HEK293 (cell line): ENCODE measurements around the gene CLTCL1.
A peak's percentile ranks its signal among the peaks of the same experiment; 100 is the strongest.

Experiments used
- GFI1B ChIP-seq: fragments of 450-650 bp; formaldehyde crosslinking; IDR thresholded peaks from 2 replicates; pipeline ENCODE4 v1.5.1; 2016; ENCODE audit warnings: missing biosample characterization, missing genetic modification characterization
- MZF1 ChIP-seq: fragments of 450-650 bp; formaldehyde crosslinking; IDR thresholded peaks from 2 replicates; pipeline ENCODE4 v1.5.1; 2017; ENCODE audit warnings: missing biosample characterization, missing genetic modification characterization, borderline replicate concordance
- OVOL3 ChIP-seq: fragments of 450-650 bp; formaldehyde crosslinking; IDR thresholded peaks from 2 replicates; pipeline ENCODE4 v1.5.1; 2016; ENCODE audit warnings: missing biosample characterization, missing genetic modification characterization
- SP2 ChIP-seq: fragments of 450-650 bp; formaldehyde crosslinking; IDR thresholded peaks from 2 replicates; pipeline ENCODE4 v1.5.1; 2016; ENCODE audit warnings: missing biosample characterization, missing genetic modification characterization
- ZBTB48 ChIP-seq: fragments of 450-650 bp; formaldehyde crosslinking; IDR thresholded peaks from 2 replicates; pipeline ENCODE4 v1.5.1; 2016; ENCODE audit warnings: missing biosample characterization, missing genetic modification characterization
- ZBTB7A ChIP-seq: fragments of 450-650 bp; formaldehyde crosslinking; IDR thresholded peaks from 2 replicates; pipeline ENCODE4 v1.5.1; 2016; ENCODE audit warnings: low read depth, missing biosample characterization, missing genetic modification characterization
- ZFHX2 ChIP-seq: fragments of 450-650 bp; formaldehyde crosslinking; conservative IDR thresholded peaks from 2 replicates; pipeline ENCODE4 v1.5.1; 2016; ENCODE audit warnings: missing biosample characterization, missing genetic modification characterization
- ZFP69B ChIP-seq: fragments of 450-650 bp; formaldehyde crosslinking; IDR thresholded peaks from 2 replicates; pipeline ENCODE4 v1.5.1; 2016; ENCODE audit warnings: missing biosample characterization, missing genetic modification characterization
- ZNF112 ChIP-seq: fragments of 450-650 bp; formaldehyde crosslinking; IDR thresholded peaks from 2 replicates; pipeline ENCODE4 v1.5.0; 2017; ENCODE audit warnings: missing biosample characterization, missing genetic modification characterization
- ZNF146 ChIP-seq: fragments of 450-650 bp; formaldehyde crosslinking; IDR thresholded peaks from 2 replicates; pipeline ENCODE4 v1.5.1; 2016; ENCODE audit warnings: missing biosample characterization, missing genetic modification characterization
- ZNF155 ChIP-seq: fragments of 450-650 bp; formaldehyde crosslinking; IDR thresholded peaks from 2 replicates; pipeline ENCODE4 v1.5.1; 2016; ENCODE audit warnings: missing biosample characterization, missing genetic modification characterization
- ZNF174 ChIP-seq: fragments of 450-650 bp; formaldehyde crosslinking; IDR thresholded peaks from 2 replicates; pipeline ENCODE4 v1.5.0; 2017; ENCODE audit warnings: missing biosample characterization, mild to moderate bottlenecking, missing genetic modification characterization
- ZNF23 ChIP-seq: fragments of 450-650 bp; formaldehyde crosslinking; IDR thresholded peaks from 2 replicates; pipeline ENCODE4 v1.5.1; 2016; ENCODE audit warnings: missing biosample characterization, missing genetic modification characterization, borderline replicate concordance
- ZNF311 ChIP-seq: fragments of 450-650 bp; formaldehyde crosslinking; IDR thresholded peaks from 2 replicates; pipeline ENCODE4 v1.5.1; 2017; ENCODE audit warnings: missing biosample characterization, missing genetic modification characterization, borderline replicate concordance
- ZNF335 ChIP-seq: fragments of 450-650 bp; formaldehyde crosslinking; conservative IDR thresholded peaks from 2 replicates; pipeline ENCODE4 v1.5.1; 2016; ENCODE audit warnings: missing biosample characterization, missing genetic modification characterization
- ZNF341 ChIP-seq: fragments of 450-650 bp; formaldehyde crosslinking; IDR thresholded peaks from 2 replicates; pipeline ENCODE4; 2016; ENCODE audit warnings: low read depth, missing biosample characterization, missing genetic modification characterization
- ZNF404 ChIP-seq: fragments of 450-650 bp; formaldehyde crosslinking; IDR thresholded peaks from 2 replicates; pipeline ENCODE4 v1.5.1; 2017; ENCODE audit warnings: missing biosample characterization, missing genetic modification characterization
- ZNF423 ChIP-seq: fragments of 450-650 bp; formaldehyde crosslinking; IDR thresholded peaks from 2 replicates; pipeline ENCODE4 v1.5.1; 2016; ENCODE audit warnings: missing biosample characterization, missing genetic modification characterization
- ZNF561 ChIP-seq: fragments of 450-650 bp; IDR thresholded peaks from 2 replicates; pipeline ENCODE4 v1.5.1; 2018; ENCODE audit warnings: missing biosample characterization, missing genetic modification characterization, borderline replicate concordance
- ZNF664 ChIP-seq: fragments of 450-650 bp; formaldehyde crosslinking; IDR thresholded peaks from 2 replicates; pipeline ENCODE4 v1.5.1; 2016; ENCODE audit warnings: missing biosample characterization, missing genetic modification characterization
- ZNF707 ChIP-seq: fragments of 450-650 bp; formaldehyde crosslinking; IDR thresholded peaks from 2 replicates; pipeline ENCODE4 v1.5.1; 2016; ENCODE audit warnings: missing biosample characterization, missing genetic modification characterization
- ZNF776 ChIP-seq: fragments of 450-650 bp; formaldehyde crosslinking; IDR thresholded peaks from 2 replicates; pipeline ENCODE4 v1.5.0; 2017; ENCODE audit warnings: missing biosample characterization, missing genetic modification characterization, borderline replicate concordance
- ZSCAN16 ChIP-seq: fragments of 450-650 bp; formaldehyde crosslinking; IDR thresholded peaks from 2 replicates; pipeline ENCODE4 v1.5.1; 2016; ENCODE audit warnings: missing biosample characterization, missing genetic modification characterization
- ZSCAN23 ChIP-seq: fragments of 450-650 bp; formaldehyde crosslinking; IDR thresholded peaks from 2 replicates; pipeline ENCODE4 v1.5.1; 2016; ENCODE audit warnings: missing biosample characterization, missing genetic modification characterization
- TF ChIP-seq, protein P1 (sequence below): fragments of 450-650 bp; formaldehyde crosslinking; IDR thresholded peaks from 2 replicates; pipeline ENCODE4 v1.5.1; 2016; ENCODE audit warnings: missing biosample characterization, missing genetic modification characterization
- TF ChIP-seq, protein P2 (sequence below): IDR thresholded peaks from 2 replicates; pipeline ENCODE4 v1.6.1; 2011; ENCODE audit warnings: mild to moderate bottlenecking, low read depth, low read length, borderline replicate concordance
- TF ChIP-seq, protein P3 (sequence below): fragments of 450-650 bp; formaldehyde crosslinking; IDR thresholded peaks from 2 replicates; pipeline ENCODE4 v1.5.1; 2016; ENCODE audit warnings: missing biosample characterization, missing genetic modification characterization
- TF ChIP-seq, protein P4 (sequence below): fragments of 450-650 bp; formaldehyde crosslinking; IDR thresholded peaks from 2 replicates; pipeline ENCODE4 v1.5.1; 2016; ENCODE audit warnings: missing biosample characterization, missing genetic modification characterization
- TF ChIP-seq, protein P5 (sequence below): fragments of 450-650 bp; formaldehyde crosslinking; IDR thresholded peaks from 2 replicates; pipeline ENCODE4 v1.5.1; 2016; ENCODE audit warnings: missing biosample characterization, missing genetic modification characterization, borderline replicate concordance
- TF ChIP-seq, protein P6 (sequence below): fragments of 450-650 bp; formaldehyde crosslinking; IDR thresholded peaks from 2 replicates; pipeline ENCODE4 v1.5.1; 2016; ENCODE audit warnings: missing biosample characterization, missing genetic modification characterization

The CLTCL1 gene

DNA sequence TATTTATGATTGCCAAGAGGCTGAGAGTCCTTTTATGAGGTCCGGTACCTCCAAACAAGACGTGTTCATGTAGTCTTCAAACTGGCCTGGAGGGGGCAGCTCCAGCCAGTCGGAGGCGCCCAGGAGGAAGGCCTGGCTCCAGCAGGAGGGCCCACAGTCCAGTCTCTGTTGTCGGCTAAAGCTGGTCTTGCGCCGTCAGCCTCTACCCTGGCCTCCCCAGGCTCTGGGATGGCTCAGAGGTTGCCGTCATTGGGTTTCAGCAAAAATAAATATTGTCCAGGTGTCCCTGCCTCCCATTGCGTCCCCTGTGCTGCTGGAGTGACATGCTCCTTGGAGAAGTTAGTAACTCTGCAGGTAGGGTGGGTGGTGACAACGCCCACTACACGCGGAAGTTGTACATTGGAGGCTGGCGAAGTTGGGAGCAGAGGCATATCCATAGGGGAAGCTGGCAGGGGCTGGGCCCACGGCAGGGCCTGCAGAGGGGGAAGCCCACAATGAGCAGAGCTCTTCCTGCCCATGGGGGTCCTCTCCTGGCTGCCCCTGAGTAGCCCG lies 111.9 kb downstream of the CLTCL1 start (continued):
- TF ChIP-seq ZSCAN16 (tag by site-specific recombination), result no peak
- no peak for TF ChIP-seq SP2 (tag by site-specific recombination)
- no peak for TF ChIP-seq ZNF23
- TF ChIP-seq ZNF776 (tag by site-specific recombination), result no peak
- TF ChIP-seq ZBTB48 (tag by site-specific recombination), result no peak
- no peak for TF ChIP-seq ZNF311 (tag by site-specific recombination)
- TF ChIP-seq, protein P1, sequence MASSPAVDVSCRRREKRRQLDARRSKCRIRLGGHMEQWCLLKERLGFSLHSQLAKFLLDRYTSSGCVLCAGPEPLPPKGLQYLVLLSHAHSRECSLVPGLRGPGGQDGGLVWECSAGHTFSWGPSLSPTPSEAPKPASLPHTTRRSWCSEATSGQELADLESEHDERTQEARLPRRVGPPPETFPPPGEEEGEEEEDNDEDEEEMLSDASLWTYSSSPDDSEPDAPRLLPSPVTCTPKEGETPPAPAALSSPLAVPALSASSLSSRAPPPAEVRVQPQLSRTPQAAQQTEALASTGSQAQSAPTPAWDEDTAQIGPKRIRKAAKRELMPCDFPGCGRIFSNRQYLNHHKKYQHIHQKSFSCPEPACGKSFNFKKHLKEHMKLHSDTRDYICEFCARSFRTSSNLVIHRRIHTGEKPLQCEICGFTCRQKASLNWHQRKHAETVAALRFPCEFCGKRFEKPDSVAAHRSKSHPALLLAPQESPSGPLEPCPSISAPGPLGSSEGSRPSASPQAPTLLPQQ, result peak; percentile 98
- no peak for TF ChIP-seq ZNF404 (tag by site-specific recombination)
- TF ChIP-seq ZNF155 (tag by site-specific recombination), result no peak
- peak; percentile 98 for TF ChIP-seq ZFP69B (tag by site-specific recombination)
- TF ChIP-seq, protein P2, sequence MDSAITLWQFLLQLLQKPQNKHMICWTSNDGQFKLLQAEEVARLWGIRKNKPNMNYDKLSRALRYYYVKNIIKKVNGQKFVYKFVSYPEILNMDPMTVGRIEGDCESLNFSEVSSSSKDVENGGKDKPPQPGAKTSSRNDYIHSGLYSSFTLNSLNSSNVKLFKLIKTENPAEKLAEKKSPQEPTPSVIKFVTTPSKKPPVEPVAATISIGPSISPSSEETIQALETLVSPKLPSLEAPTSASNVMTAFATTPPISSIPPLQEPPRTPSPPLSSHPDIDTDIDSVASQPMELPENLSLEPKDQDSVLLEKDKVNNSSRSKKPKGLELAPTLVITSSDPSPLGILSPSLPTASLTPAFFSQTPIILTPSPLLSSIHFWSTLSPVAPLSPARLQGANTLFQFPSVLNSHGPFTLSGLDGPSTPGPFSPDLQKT, result no peak
- no peak for TF ChIP-seq ZNF561
- TF ChIP-seq ZSCAN23 (tag by site-specific recombination), result no peak
- TF ChIP-seq, protein P3, sequence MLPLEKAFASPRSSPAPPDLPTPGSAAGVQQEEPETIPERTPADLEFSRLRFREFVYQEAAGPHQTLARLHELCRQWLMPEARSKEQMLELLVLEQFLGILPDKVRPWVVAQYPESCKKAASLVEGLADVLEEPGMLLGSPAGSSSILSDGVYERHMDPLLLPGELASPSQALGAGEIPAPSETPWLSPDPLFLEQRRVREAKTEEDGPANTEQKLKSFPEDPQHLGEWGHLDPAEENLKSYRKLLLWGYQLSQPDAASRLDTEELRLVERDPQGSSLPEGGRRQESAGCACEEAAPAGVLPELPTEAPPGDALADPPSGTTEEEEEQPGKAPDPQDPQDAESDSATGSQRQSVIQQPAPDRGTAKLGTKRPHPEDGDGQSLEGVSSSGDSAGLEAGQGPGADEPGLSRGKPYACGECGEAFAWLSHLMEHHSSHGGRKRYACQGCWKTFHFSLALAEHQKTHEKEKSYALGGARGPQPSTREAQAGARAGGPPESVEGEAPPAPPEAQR (tag by site-specific recombination), result no peak
- peak; percentile 55; the same call in 1 of the 2 replicates for TF ChIP-seq ZFHX2 (tag by site-specific recombination)
- no peak for TF ChIP-seq ZNF707 (tag by site-specific recombination)
- TF ChIP-seq ZNF174 (tag by site-specific recombination), result no peak
- TF ChIP-seq, protein P4, sequence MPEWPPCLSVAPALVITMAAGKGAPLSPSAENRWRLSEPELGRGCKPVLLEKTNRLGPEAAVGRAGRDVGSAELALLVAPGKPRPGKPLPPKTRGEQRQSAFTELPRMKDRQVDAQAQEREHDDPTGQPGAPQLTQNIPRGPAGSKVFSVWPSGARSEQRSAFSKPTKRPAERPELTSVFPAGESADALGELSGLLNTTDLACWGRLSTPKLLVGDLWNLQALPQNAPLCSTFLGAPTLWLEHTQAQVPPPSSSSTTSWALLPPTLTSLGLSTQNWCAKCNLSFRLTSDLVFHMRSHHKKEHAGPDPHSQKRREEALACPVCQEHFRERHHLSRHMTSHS (tag by site-specific recombination), result no peak
- no peak for TF ChIP-seq GFI1B (tag by site-specific recombination)
- no peak for TF ChIP-seq ZNF341
- no peak for TF ChIP-seq ZBTB7A (tag by site-specific recombination)
- no peak for TF ChIP-seq OVOL3 (tag by site-specific recombination)
- no peak for TF ChIP-seq ZNF423 (tag by site-specific recombination)
- TF ChIP-seq ZNF112 (tag by site-specific recombination), result no peak
- no peak for TF ChIP-seq MZF1 (tag by site-specific recombination)
- TF ChIP-seq, protein P5, sequence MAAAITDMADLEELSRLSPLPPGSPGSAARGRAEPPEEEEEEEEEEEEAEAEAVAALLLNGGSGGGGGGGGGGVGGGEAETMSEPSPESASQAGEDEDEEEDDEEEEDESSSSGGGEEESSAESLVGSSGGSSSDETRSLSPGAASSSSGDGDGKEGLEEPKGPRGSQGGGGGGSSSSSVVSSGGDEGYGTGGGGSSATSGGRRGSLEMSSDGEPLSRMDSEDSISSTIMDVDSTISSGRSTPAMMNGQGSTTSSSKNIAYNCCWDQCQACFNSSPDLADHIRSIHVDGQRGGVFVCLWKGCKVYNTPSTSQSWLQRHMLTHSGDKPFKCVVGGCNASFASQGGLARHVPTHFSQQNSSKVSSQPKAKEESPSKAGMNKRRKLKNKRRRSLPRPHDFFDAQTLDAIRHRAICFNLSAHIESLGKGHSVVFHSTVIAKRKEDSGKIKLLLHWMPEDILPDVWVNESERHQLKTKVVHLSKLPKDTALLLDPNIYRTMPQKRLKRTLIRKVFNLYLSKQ (tag by site-specific recombination), result no peak
- TF ChIP-seq ZNF335 (tag by site-specific recombination), result peak; percentile 99
- no peak for TF ChIP-seq ZNF146 (tag by site-specific recombination)
- TF ChIP-seq ZNF664 (tag by site-specific recombination), result no peak
- TF ChIP-seq, protein P6, sequence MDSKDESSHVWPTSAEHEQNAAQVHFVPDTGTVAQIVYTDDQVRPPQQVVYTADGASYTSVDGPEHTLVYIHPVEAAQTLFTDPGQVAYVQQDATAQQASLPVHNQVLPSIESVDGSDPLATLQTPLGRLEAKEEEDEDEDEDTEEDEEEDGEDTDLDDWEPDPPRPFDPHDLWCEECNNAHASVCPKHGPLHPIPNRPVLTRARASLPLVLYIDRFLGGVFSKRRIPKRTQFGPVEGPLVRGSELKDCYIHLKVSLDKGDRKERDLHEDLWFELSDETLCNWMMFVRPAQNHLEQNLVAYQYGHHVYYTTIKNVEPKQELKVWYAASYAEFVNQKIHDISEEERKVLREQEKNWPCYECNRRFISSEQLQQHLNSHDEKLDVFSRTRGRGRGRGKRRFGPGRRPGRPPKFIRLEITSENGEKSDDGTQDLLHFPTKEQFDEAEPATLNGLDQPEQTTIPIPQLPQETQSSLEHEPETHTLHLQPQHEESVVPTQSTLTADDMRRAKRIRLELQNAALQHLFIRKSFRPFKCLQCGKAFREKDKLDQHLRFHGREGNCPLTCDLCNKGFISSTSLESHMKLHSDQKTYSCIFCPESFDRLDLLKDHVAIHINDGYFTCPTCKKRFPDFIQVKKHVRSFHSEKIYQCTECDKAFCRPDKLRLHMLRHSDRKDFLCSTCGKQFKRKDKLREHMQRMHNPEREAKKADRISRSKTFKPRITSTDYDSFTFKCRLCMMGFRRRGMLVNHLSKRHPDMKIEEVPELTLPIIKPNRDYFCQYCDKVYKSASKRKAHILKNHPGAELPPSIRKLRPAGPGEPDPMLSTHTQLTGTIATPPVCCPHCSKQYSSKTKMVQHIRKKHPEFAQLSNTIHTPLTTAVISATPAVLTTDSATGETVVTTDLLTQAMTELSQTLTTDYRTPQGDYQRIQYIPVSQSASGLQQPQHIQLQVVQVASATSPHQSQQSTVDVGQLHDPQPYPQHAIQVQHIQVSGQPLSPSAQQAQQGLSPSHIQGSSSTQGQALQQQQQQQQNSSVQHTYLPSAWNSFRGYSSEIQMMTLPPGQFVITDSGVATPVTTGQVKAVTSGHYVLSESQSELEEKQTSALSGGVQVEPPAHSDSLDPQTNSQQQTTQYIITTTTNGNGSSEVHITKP (tag by site-specific recombination), result no peak
